Mesothelial cell of epicardium (in vitro differentiated cells): ENCODE measurements around the gene FAM168B. TPM values are rescaled to one million over a fixed set of nuclear protein-coding genes. Genes with fewer than 3 reads are reported as not detected.

ENCODE experiments used
- DNase-seq, 2 experiments: peaks; one replicate each; pipeline ENCODE4 v3.0.0; 2021; ENCODE audit warnings: low spot score in 2 of 2; ENCODE audit not compliant: unreplicated experiment in 2 of 2
- H3K27ac Mint-ChIP-seq: 2 replicates; pipeline ENCODE4 v1.8.0; 2021; ENCODE audit warnings: mixed read lengths
- H3K27me3 Mint-ChIP-seq: 2 replicates; pipeline ENCODE4 v1.8.0; 2021; ENCODE audit warnings: low read depth, mixed read lengths
- H3K36me3 Mint-ChIP-seq: 2 replicates; pipeline ENCODE4 v1.8.0; 2021; ENCODE audit warnings: mixed read lengths
- H3K4me1 Mint-ChIP-seq: 2 replicates; pipeline ENCODE4 v1.8.0; 2021; ENCODE audit warnings: mixed read lengths
- H3K4me3 Mint-ChIP-seq: 2 replicates; pipeline ENCODE4 v1.8.0; 2021; ENCODE audit warnings: mild to moderate bottlenecking, moderate library complexity, mixed read lengths
- H3K9me3 Mint-ChIP-seq: 2 replicates; pipeline ENCODE4 v1.8.0; 2021; ENCODE audit warnings: mixed read lengths
- total RNA-seq: library from RNA; stranded (reverse); gene quantifications from 3 replicates; pipeline ENCODE4 v1.2.1, GENCODE V29; 2021
- TF ChIP-seq, protein P1 (sequence below): fragments of 200-600 bp; sonication (generic); IDR thresholded peaks from one replicate; pipeline ENCODE4 v1.5.0; 2021; ENCODE audit warnings: antibody characterized with exemption; ENCODE audit not compliant: unreplicated experiment

The FAM168B gene
- total RNA-seq, 1 donor from 2014 or later, result 114 TPM

DNA sequence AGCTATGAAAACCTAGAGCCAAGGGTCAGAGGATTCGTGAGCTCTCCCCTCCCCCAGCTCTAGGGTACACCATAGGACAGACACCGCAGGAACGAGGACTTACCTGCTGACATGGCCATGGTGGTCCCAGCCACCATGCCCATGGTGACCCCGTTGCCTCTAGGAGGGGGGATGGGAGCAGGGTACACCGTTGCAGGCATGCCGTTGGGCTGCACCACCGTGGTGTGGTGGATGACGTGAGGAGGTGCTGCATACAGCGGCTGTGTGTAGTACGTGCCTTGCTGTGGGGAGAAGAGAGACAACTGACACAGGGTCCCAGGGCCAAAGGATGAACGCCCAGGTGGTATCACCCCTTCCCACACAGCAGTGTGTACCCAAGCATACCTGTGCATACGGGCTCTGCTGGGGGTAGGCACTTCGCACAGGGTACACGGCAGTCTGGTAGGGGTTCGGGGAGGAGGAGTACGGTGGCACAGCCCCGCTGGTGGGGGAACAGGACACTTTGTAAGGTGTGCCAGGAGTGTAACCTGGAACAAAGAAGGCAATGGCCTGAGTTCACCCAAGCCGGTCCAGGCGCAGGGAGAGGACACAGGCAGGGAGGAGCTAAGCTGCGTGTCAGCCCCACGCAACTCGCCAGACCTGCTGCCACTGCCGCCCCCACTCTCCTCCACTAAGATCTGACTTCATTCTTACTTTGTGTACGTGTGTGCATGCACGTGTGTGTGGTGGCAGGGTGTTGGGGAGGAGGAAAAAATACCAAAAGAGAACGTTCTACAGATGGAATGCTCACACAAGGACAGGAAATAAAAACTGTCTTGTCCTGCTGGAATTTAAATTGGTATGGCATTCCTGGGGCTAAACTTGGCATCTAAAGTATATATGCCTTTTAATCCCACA is 37.8 kb downstream of the FAM168B start:
- H3K36me3 Mint-ChIP-seq, result peaks cover 53% of the 10 kb centered on the region
- H3K4me3 Mint-ChIP-seq, result no peak overlapping the region
- DNase-seq, result no peak
- H3K27ac Mint-ChIP-seq, result no peak overlapping the region
- TF ChIP-seq, protein P1, sequence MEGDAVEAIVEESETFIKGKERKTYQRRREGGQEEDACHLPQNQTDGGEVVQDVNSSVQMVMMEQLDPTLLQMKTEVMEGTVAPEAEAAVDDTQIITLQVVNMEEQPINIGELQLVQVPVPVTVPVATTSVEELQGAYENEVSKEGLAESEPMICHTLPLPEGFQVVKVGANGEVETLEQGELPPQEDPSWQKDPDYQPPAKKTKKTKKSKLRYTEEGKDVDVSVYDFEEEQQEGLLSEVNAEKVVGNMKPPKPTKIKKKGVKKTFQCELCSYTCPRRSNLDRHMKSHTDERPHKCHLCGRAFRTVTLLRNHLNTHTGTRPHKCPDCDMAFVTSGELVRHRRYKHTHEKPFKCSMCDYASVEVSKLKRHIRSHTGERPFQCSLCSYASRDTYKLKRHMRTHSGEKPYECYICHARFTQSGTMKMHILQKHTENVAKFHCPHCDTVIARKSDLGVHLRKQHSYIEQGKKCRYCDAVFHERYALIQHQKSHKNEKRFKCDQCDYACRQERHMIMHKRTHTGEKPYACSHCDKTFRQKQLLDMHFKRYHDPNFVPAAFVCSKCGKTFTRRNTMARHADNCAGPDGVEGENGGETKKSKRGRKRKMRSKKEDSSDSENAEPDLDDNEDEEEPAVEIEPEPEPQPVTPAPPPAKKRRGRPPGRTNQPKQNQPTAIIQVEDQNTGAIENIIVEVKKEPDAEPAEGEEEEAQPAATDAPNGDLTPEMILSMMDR, result no peak
- H3K4me1 Mint-ChIP-seq, result peaks cover 3% of the 10 kb centered on the region
- H3K27me3 Mint-ChIP-seq, result no peaks in the 10 kb centered on the region
- H3K9me3 Mint-ChIP-seq, result no peaks in the 10 kb centered on the region

DNA sequence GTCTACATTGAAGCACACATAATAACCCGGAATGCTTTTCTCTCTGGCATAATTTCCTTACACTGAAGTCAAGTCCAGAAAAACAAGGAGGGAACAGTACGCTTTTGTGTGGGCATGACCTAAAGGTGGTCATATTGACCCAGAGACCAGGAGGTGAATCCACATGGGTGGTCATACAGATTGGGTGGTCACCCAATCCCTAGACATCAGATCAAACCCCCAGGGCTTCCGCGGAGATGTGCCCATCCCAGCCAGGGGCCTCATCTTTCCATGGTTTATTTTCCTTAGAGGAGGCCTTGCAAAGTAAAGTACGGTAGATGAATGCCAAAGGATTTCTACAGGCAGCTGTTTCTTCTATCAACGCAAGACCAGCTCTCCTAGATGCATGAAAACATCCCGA is 38.8 kb downstream of the FAM168B start:
- H3K27me3 Mint-ChIP-seq, result no peaks in the 10 kb centered on the region
- no peak overlapping the region for H3K27ac Mint-ChIP-seq
- H3K4me1 Mint-ChIP-seq, result peaks cover 3% of the 10 kb centered on the region
- DNase-seq, result no peak
- TF ChIP-seq, protein P1, result no peak
- no peak overlapping the region for H3K4me3 Mint-ChIP-seq
- H3K9me3 Mint-ChIP-seq, result no peaks in the 10 kb centered on the region
- H3K36me3 Mint-ChIP-seq, result peaks cover 55% of the 10 kb centered on the region

DNA sequence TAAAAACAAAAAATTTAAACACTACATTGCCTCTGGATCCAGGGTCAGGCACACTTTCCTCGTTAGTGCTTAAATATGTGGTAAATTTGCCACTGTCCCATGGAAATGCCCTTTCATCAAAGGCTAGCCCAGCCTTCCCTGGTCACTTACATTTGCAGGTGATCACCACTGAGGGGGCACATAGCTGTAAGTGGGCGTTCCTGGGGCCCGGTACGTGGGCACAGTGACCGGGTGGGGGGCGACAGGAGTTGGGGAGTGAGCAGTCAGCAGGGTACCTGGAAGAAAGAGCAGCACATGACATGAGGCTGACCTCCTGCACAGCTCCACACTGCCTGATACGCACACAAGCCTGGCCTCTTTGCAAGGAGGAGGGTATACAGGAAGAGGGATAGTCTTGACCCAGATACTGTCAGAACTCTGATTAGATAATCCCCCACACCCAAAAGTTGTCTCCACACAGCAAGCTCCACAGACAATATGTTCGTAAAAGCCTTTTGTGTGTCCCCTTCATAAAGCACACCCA is 40.5 kb downstream of the FAM168B start:
- Mint-ChIP-seq H3K4me1 (peaks cover 3% of the 10 kb centered on the region), H3K27ac (no peak overlapping the region), H3K9me3 (no peaks in the 10 kb centered on the region), H3K4me3 (no peak overlapping the region), H3K27me3 (no peaks in the 10 kb centered on the region), H3K36me3 (peaks cover 46% of the 10 kb centered on the region)
- TF ChIP-seq, protein P1, result no peak
- DNase-seq, result no peak

DNA sequence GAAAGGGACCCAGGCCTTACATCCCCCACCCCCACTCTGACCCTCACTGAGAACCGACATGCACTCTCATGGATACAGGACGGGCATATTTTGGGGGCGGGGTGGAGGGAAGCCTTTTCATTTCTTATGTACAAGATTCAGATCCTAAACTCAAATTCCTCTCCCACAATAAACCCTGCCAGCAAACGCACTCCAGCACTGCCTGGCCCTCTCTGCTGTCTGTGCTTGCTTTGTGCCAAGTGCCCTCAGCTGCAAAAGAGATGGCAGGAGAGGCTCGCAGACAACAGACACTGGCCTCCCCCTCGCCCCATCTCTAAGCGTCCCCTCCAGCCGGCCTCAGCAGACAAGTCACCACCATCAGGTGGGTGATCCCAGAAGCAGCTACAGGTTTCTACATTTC is 42.4 kb downstream of the FAM168B start:
- Mint-ChIP-seq H3K27ac (no peak overlapping the region), H3K36me3 (peaks cover 49% of the 10 kb centered on the region), H3K9me3 (no peaks in the 10 kb centered on the region), H3K4me1 (no peaks in the 10 kb centered on the region), H3K4me3 (no peak overlapping the region), H3K27me3 (no peaks in the 10 kb centered on the region)
- TF ChIP-seq, protein P1, result no peak
- no peak for DNase-seq

DNA sequence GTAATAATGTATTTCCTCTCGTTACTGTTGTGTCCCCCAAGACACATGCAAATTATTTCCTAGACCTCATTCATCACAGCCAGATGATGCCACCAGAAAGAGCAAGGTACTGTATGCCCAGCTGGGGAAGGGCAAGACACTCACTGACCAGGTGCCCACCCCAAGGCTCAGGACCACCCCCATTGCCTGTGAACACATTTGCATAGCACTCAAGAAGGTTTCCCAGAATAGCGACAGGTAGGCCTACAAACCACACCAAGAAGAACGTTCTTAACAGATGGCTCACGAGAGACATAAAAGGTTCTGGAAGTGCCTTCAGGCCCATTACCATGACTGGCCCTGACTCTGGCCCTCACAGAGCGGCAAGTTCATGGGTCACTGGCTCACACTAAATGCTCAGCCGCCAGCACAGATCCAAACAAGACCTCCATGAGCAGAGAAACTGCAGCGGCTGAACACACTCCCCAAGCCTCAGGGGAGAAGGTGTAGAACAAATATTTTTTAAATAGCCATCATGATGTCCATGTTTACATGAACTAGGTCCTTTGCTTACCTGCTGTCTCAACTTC is 44.0 kb downstream of the FAM168B start:
- no peaks in the 10 kb centered on the region for H3K9me3 Mint-ChIP-seq
- peaks cover 37% of the 10 kb centered on the region for H3K36me3 Mint-ChIP-seq
- DNase-seq, result no peak
- H3K4me1 Mint-ChIP-seq, result no peaks in the 10 kb centered on the region
- no peak overlapping the region for H3K4me3 Mint-ChIP-seq
- no peaks in the 10 kb centered on the region for H3K27me3 Mint-ChIP-seq
- TF ChIP-seq, protein P1, result no peak
- H3K27ac Mint-ChIP-seq, result no peak overlapping the region
